GM21717 (cell line): ENCODE results near the gene DUOX2.
"Not testable (repeated sequence)": the region's sequence is repeated elsewhere in the genome, so short reads cannot be mapped to it uniquely, and the experiment has no call there.

Source experiments
- ATAC-seq: cut with Tn5 transposase; IDR thresholded peaks from one replicate; pipeline ENCODE4 v1.9.1; 2021; ENCODE audit warnings: mild to moderate bottlenecking, moderate library complexity; ENCODE audit not compliant: unreplicated experiment

Gene DUOX2

DNA sequence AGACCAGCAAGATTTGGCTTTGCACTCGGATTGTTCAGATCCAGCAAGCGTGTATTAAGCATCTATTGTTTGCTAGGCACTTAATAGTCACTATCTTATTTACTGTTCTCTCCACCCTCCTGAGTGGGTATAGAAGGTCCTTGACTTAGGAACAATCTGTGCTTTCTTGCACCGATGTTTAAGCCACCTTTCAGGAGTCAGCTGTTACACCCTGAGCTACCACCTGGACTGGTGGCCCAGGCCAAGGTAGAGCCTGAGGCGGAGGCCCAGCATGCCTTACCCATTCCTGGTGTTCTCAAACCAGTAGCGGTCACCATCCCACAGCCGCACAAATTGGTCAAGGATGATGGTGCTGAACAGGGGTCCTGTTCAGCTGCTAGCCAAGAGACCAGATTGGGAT lies 25.8 kb upstream of the DUOX2 start:
- ATAC-seq, result no peak

- no peak for ATAC-seq
These were observed 25.1 kb upstream of the DUOX2 start for GRCh38 chr15:45138814-45139765.

- no peak for ATAC-seq
These were observed 23.7 kb upstream of the DUOX2 start for GRCh38 chr15:45137703-45138102.

GRCh38 chr15:45136378-45136764 lies 22.4 kb upstream of the DUOX2 start:
- no peak for ATAC-seq

- ATAC-seq, result not testable (repeated sequence)
These were observed 21.9 kb upstream of the DUOX2 start for GRCh38 chr15:45135705-45136377.

- no peak for ATAC-seq
These were observed 21.0 kb upstream of the DUOX2 start for GRCh38 chr15:45134682-45135604.

- no peak for ATAC-seq
These were observed 20.1 kb upstream of the DUOX2 start for GRCh38 chr15:45134046-45134445.

DNA sequence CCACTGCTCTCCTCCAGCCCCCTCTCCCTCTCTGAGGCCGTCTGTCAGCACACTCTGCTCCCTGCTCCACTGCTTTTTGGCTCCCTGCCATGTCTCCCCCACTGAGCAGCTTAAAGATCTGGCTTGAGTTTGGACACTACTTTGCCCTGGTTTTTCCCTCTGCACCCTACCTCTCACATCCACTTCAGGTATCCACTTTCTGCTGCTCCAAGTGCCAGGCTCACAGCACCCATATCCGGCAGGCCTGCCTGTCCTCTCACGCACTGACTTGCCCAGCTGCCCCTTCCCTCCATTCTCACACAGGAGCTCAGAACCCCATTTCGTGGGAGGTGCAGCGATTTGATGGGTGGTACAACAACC lies 19.6 kb upstream of the DUOX2 start:
- no peak for ATAC-seq

GRCh38 chr15:45132844-45133560 lies 19.0 kb upstream of the DUOX2 start:
- no peak for ATAC-seq

DNA sequence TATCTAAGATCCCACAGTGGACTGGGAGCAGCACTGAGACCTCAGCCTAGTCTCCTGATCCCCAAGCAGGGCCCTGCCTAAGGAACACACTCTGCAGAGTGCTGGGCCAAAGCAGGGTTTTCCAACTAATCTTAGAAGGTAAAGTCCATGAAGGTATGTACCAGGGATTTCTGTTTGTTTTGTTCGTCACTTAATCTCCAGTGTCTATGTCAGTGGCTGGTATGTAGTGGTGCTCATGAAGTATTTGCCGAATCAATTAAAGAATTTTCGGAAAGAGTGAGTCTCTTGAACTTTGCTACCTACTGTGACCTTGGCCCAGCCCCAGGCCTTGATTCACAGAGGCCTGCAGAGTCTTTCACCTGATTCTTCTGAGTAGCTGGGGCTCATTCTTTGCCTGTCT lies 17.5 kb upstream of the DUOX2 start:
- ATAC-seq, result no peak

GRCh38 chr15:45130291-45131000 lies 16.5 kb upstream of the DUOX2 start:
- ATAC-seq, result no peak

DNA sequence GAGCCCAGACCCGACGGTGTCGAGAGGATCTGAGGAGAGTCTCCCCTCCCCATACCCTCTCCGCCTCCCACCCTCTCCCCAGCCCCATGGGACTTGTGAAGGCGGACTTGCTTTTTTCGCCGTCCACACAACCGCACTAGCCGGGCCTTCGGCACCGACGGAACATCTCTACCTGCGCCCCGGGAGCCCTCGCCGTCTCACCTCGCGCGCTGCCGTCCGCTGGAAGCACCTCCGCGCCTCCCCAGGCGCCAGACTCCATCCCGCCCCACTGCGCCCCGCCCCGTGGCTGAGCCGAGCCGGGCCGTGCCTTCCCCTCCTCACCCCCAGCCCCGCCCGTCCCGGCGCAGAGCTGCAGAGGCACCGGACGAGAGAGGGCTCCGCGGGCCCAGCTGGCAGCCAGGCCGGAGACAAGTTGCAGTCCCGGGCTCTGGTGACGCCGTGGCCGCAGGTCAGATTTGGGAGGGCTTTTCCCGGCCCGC lies 15.7 kb upstream of the DUOX2 start, which contains the start of the genes DUOX1 and DUOXA1:
DUOX1 (plus strand) TSS at position 344 of the 479 bp plus-strand sequence. CDS start 1,973 bp downstream, outside the sequence.
DUOXA1 (minus strand) TSS at position 229 of the 479 bp plus-strand sequence. CDS start 6,865 bp downstream, outside the sequence.
- ATAC-seq, result no peak

DNA sequence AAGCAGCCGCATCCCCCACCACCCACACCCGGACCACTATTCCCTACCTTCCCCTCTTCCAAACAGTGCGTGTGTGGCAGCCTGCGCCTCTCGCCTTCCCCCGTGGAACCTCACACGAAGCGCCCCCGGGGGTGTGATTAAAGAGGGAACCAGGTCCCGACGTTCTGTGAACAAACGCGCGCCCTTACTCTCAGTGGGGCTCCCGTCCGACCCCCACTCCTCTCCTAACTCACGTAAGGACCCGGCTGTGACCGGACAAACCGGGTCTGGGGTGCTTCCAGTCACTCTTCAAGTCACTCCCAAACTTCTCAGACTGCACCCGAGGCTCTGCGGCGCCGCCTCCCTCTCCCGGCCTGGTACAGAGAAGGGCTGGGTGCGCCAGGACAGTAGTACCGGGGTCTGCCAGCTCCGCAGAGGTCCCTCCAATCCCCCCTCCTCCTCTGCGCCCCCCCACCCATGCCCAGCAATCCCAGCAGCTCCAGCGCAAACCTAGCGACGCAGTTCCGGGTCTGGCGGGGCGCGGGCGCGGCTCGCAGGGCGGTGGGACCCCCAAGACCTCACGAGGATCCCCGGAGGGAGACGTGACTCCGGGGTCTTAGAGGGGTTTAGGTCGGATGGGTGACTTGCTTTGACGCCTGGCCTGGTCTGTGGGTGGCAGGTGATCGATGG lies 15.1 kb upstream of the DUOX2 start:
- ATAC-seq, result no peak

DNA sequence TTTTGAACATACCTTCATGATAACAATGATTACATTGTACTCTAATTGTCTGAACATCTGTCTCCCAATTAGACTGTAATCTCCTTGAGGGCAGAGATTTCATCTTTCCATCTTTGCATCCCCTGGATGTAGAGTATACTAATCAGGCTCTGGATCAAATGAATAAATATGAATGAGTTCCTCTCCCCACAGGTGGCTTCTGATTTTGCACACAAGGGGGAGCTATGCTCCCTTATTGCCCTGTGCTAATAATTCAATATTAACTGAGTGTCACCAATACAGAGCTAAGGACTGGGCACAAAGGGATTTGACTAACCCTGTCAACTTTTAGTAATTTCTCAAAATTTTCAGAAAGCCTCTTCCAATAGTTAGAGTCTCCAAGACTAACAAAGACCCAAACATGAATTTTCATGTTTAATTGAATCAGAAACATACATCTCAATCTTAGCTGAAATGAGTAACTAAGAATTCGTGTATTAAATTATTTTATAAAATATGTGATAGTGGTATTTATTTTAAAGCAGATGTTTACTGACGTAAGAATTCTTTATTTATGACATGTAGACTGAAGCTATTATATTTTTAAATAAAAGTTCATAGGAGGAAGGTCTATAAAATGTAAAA lies 12.7 kb upstream of the DUOX2 start:
- ATAC-seq, result no peak

DNA sequence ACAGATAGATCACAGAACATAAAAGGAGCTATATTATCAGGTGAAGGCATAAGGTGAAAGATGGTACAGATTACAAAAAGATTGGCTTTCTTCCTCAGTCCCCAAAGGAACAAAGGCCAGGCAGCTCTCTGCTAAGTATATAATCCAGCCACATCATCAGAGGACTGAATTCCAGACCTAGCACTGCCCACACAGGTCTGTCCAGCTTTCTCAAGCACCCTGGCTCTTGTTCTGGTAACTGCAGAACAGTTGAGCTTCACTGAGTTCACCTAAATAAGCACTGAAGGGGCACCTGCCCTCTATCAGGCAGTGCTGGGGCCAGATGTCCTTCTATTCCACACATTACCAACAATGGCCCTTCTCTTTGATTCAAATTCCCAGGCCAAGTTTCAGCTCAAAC lies 9.4 kb upstream of the DUOX2 start:
- ATAC-seq, result no peak

- ATAC-seq, result no peak
These were observed 8.7 kb upstream of the DUOX2 start for GRCh38 chr15:45122719-45123118.

GRCh38 chr15:45121706-45122417 lies 7.9 kb upstream of the DUOX2 start:
- no peak for ATAC-seq

GRCh38 chr15:45121020-45121419 lies 7.0 kb upstream of the DUOX2 start:
- no peak for ATAC-seq
